OCI-LY3 (cell line): ENCODE results near the gene RBMX.

ENCODE experiments used
- CTCF ChIP-seq: fragments of 200-600, 300-600 bp; sonication (generic); IDR thresholded peaks from 2 replicates; pipeline ENCODE4 v1.5.1; 2014; ENCODE audit warnings: antibody characterized with exemption, low read length, low read depth
- EZH2phosphoT487 ChIP-seq: fragments of 200-600 bp; shearing (Covaris generic); IDR thresholded peaks from 2 replicates; pipeline ENCODE4 v1.6.1; 2018; ENCODE audit warnings: antibody characterized with exemption, mixed run types, low read depth

- TF ChIP-seq CTCF (no peak), EZH2phosphoT487 (no peak)
These were observed 10.5 kb downstream of the RBMX start for GRCh38 chrX:136870064-136870463.
